SH-SY5Y (cell line): ENCODE measurements around the gene PLAAT4.

Source experiments
- GATA2 ChIP-seq: IDR thresholded peaks from 2 replicates; pipeline ENCODE4 v1.6.1; 2011; ENCODE audit warnings: mild to moderate bottlenecking, low read depth, low read length
- GATA3 ChIP-seq: IDR thresholded peaks from 2 replicates; pipeline ENCODE4 v1.6.1; 2011; ENCODE audit warnings: low read depth, mild to moderate bottlenecking, low read length, moderate library complexity

DNA sequence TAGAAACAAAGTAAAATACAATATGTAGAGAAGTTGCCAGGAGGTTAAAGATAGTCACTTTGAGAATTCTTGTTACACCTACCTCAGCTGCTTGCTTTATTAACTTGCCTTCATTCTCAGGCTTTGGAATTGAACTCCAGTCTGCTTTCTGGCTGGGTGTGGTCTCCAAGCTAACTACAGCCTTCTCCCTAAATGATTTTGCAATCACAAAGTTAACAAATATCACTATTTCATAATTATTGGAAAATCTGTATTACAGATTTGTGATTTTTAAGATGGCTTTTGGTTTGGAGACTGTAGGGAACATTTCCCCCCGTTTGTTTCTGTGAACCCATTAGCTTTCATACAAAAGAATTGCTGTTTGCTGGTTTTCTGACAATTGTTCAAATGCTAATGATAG, 47.8 kb upstream of the PLAAT4 start:
- TF ChIP-seq GATA2 (no peak), GATA3 (no peak)
